SK-N-SH treated with all-trans-retinoic acid at 6 μM for 48 hours (cell line): ENCODE measurements around the gene ZNF423.
A peak's percentile ranks its signal among the peaks of the same experiment; 100 is the strongest.

ENCODE experiments used
- ATAC-seq: fragments of 200-7000 bp; cut with Tn5 transposase; 3 replicates; pipeline ENCODE4 v1.9.1; 2020; ENCODE audit warnings: mild to moderate bottlenecking, moderate library complexity
- CREB5 ChIP-seq: fragments of 250-450 bp; sonication (Bioruptor Pico); IDR thresholded peaks from 2 replicates; pipeline ENCODE4 v1.5.1; 2020; ENCODE audit warnings: low read depth, mild to moderate bottlenecking, moderate library complexity
- CSDC2 ChIP-seq: fragments of 250-450 bp; sonication (Bioruptor Pico); IDR thresholded peaks from 2 replicates; pipeline ENCODE4 v1.5.0; 2020; ENCODE audit warnings: mild to moderate bottlenecking, moderate library complexity
- CSRNP3 ChIP-seq: fragments of 250-450 bp; sonication (Bioruptor Pico); IDR thresholded peaks from 2 replicates; pipeline ENCODE4 v1.5.1; 2021; ENCODE audit warnings: mild to moderate bottlenecking, moderate library complexity
- GLIS3 ChIP-seq: fragments of 250-450 bp; sonication (Bioruptor Pico); IDR thresholded peaks from 2 replicates; pipeline ENCODE4 v1.5.0; 2020; ENCODE audit warnings: mild to moderate bottlenecking, moderate library complexity
- ISL1 ChIP-seq: fragments of 250-450 bp; sonication (Bioruptor Pico); IDR thresholded peaks from 2 replicates; pipeline ENCODE4 v2.1.2; 2022; ENCODE audit warnings: mild to moderate bottlenecking, moderate library complexity
- OSR1 ChIP-seq: fragments of 250-450 bp; sonication (Bioruptor Pico); IDR thresholded peaks from 2 replicates; pipeline ENCODE4 v1.8.0; 2022; ENCODE audit warnings: moderate library complexity, mild to moderate bottlenecking, inconsistent platforms
- POU6F1 ChIP-seq: fragments of 250-450 bp; sonication (Bioruptor Pico); IDR thresholded peaks from 2 replicates; pipeline ENCODE4 v1.8.0; 2021; ENCODE audit warnings: low read depth, mild to moderate bottlenecking, moderate library complexity, borderline replicate concordance
- RARB ChIP-seq: fragments of 250-450 bp; sonication (Bioruptor Pico); IDR thresholded peaks from 2 replicates; pipeline ENCODE4 v1.8.0; 2021; ENCODE audit warnings: mild to moderate bottlenecking, moderate library complexity
- TCF4 ChIP-seq: fragments of 250-450 bp; sonication (Bioruptor Pico); IDR thresholded peaks from 2 replicates; pipeline ENCODE4 v1.8.0; 2021; ENCODE audit warnings: mild to moderate bottlenecking, moderate library complexity, borderline replicate concordance
- TOX ChIP-seq: fragments of 250-450 bp; sonication (Bioruptor Pico); IDR thresholded peaks from 2 replicates; pipeline ENCODE4 v1.8.0; 2021; ENCODE audit warnings: mild to moderate bottlenecking, moderate library complexity, borderline replicate concordance
- ZC3H10 ChIP-seq: fragments of 250-450 bp; sonication (Bioruptor Pico); IDR thresholded peaks from 2 replicates; pipeline ENCODE4 v1.5.1; 2021; ENCODE audit warnings: mild to moderate bottlenecking, moderate library complexity
- ZFP3 ChIP-seq: fragments of 250-450 bp; sonication (Bioruptor Pico); IDR thresholded peaks from 2 replicates; pipeline ENCODE4 v1.5.0; 2020; ENCODE audit warnings: mild to moderate bottlenecking, moderate library complexity
- ZFP30 ChIP-seq: fragments of 450-650 bp; formaldehyde crosslinking; IDR thresholded peaks from 2 replicates; pipeline ENCODE4 v1.5.0; 2022; ENCODE audit warnings: mild to moderate bottlenecking, moderate library complexity
- ZNF565 ChIP-seq: fragments of 450-650 bp; formaldehyde crosslinking; conservative IDR thresholded peaks from 2 replicates; pipeline ENCODE4 v1.5.0; 2020; ENCODE audit warnings: low read depth, mild to moderate bottlenecking, moderate library complexity
- ZNF8 ChIP-seq: fragments of 450-650 bp; formaldehyde crosslinking; IDR thresholded peaks from 2 replicates; pipeline ENCODE4 v1.5.0; 2020; ENCODE audit warnings: mild to moderate bottlenecking, moderate library complexity
- TF ChIP-seq, protein P1 (sequence below): fragments of 250-450 bp; sonication (Bioruptor Pico); IDR thresholded peaks from 2 replicates; pipeline ENCODE4 v1.5.0; 2020; ENCODE audit warnings: mild to moderate bottlenecking, moderate library complexity
- TF ChIP-seq, protein P2 (sequence below): fragments of 250-450 bp; sonication (Bioruptor Pico); IDR thresholded peaks from 2 replicates; pipeline ENCODE4 v1.8.0; 2020; ENCODE audit warnings: mild to moderate bottlenecking, moderate library complexity, borderline replicate concordance

Gene ZNF423

GRCh38 chr16:49742428-49743202 is 113.3 kb downstream of the ZNF423 start:
- TF ChIP-seq ZFP30 (CRISPR knock-in tag): no peak
- TF ChIP-seq GLIS3 (CRISPR knock-in tag): no peak
- TF ChIP-seq, protein P1, sequence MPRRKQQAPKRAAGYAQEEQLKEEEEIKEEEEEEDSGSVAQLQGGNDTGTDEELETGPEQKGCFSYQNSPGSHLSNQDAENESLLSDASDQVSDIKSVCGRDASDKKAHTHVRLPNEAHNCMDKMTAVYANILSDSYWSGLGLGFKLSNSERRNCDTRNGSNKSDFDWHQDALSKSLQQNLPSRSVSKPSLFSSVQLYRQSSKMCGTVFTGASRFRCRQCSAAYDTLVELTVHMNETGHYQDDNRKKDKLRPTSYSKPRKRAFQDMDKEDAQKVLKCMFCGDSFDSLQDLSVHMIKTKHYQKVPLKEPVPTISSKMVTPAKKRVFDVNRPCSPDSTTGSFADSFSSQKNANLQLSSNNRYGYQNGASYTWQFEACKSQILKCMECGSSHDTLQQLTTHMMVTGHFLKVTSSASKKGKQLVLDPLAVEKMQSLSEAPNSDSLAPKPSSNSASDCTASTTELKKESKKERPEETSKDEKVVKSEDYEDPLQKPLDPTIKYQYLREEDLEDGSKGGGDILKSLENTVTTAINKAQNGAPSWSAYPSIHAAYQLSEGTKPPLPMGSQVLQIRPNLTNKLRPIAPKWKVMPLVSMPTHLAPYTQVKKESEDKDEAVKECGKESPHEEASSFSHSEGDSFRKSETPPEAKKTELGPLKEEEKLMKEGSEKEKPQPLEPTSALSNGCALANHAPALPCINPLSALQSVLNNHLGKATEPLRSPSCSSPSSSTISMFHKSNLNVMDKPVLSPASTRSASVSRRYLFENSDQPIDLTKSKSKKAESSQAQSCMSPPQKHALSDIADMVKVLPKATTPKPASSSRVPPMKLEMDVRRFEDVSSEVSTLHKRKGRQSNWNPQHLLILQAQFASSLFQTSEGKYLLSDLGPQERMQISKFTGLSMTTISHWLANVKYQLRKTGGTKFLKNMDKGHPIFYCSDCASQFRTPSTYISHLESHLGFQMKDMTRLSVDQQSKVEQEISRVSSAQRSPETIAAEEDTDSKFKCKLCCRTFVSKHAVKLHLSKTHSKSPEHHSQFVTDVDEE (CRISPR knock-in tag): 0 out of 2 replicates have a peak, but pooled peaks have one; percentile 29
- TF ChIP-seq ISL1: no peak
- no peak for ATAC-seq

DNA sequence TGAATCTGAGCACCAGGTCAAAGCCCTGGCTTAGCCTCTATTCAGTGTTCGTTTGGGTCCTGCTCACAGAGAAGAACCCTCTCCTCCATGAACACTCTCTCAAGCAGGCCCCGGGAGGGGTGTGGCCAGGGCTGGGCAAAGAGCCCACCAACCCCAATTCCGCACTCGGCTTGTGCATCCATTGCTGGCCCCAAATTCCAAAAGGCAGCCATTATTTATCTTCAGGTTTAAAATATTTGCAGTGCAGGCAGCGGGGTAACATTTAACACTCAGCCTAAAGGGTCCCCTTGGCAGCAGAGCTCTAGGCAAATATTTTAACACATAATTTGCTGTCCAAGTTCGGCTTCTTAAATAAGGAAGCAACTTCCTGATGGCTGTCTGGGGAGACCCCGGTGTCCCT is 115.7 kb downstream of the ZNF423 start:
- no peak for ATAC-seq
- TF ChIP-seq ZNF8 (CRISPR knock-in tag) (no peak), TCF4 (CRISPR knock-in tag) (no peak), GLIS3 (CRISPR knock-in tag) (no peak), CSRNP3 (no peak), ISL1 (no peak), POU6F1 (CRISPR knock-in tag) (no peak), RARB (CRISPR knock-in tag) (no peak), ZC3H10 (CRISPR knock-in tag) (no peak), TOX (no peak), ZFP3 (CRISPR knock-in tag) (no peak), ZNF565 (CRISPR knock-in tag) (no peak), CSDC2 (no peak)
- TF ChIP-seq, protein P2, sequence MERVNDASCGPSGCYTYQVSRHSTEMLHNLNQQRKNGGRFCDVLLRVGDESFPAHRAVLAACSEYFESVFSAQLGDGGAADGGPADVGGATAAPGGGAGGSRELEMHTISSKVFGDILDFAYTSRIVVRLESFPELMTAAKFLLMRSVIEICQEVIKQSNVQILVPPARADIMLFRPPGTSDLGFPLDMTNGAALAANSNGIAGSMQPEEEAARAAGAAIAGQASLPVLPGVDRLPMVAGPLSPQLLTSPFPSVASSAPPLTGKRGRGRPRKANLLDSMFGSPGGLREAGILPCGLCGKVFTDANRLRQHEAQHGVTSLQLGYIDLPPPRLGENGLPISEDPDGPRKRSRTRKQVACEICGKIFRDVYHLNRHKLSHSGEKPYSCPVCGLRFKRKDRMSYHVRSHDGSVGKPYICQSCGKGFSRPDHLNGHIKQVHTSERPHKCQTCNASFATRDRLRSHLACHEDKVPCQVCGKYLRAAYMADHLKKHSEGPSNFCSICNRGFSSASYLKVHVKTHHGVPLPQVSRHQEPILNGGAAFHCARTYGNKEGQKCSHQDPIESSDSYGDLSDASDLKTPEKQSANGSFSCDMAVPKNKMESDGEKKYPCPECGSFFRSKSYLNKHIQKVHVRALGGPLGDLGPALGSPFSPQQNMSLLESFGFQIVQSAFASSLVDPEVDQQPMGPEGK (CRISPR knock-in tag): no peak
- TF ChIP-seq, protein P1 (CRISPR knock-in tag): no peak

GRCh38 chr16:49739381-49739780 is 116.5 kb downstream of the ZNF423 start:
- ATAC-seq: no peak
- no peak for TF ChIP-seq CREB5 (CRISPR knock-in tag)
- no peak for TF ChIP-seq OSR1 (CRISPR knock-in tag)
- TF ChIP-seq RARB (CRISPR knock-in tag): no peak
- no peak for TF ChIP-seq POU6F1 (CRISPR knock-in tag)
- TF ChIP-seq, protein P1 (CRISPR knock-in tag): no peak
- TF ChIP-seq, protein P2 (CRISPR knock-in tag): no peak
